NCI-H1694 treated with DMSO at 0.1 percent for 48 hours (cell line): ENCODE results near the gene BLOC1S2.
"Not testable (repeated sequence)": the region's sequence is repeated elsewhere in the genome, so short reads cannot be mapped to it uniquely, and the experiment has no call there.

ENCODE experiments used
- DNase-seq: peaks from one replicate; lab custom pipeline; 2025; lab: John Stamatoyannopoulos, UW

The BLOC1S2 gene

GRCh38 chr10:100291356-100291755 is 4.9 kb upstream of the BLOC1S2 start:
- DNase-seq, result no peak

- DNase-seq, result no peak
Measured at GRCh38 chr10:100289641-100290040, 3.2 kb upstream of the BLOC1S2 start.

- DNase-seq, result no peak
Measured at GRCh38 chr10:100288196-100288595, 1.7 kb upstream of the BLOC1S2 start.

- no peak for DNase-seq
Measured at GRCh38 chr10:100287756-100288155, 1.3 kb upstream of the BLOC1S2 start.

- DNase-seq, result not testable (repeated sequence)
Measured at GRCh38 chr10:100285326-100285725, 1.2 kb downstream of the BLOC1S2 start.

- DNase-seq, result no peak
Measured at GRCh38 chr10:100282907-100283306, 3.6 kb downstream of the BLOC1S2 start.

GRCh38 chr10:100276971-100277370 is 9.5 kb downstream of the BLOC1S2 start:
- not testable (repeated sequence) for DNase-seq

GRCh38 chr10:100267239-100268104 is 19.0 kb downstream of the BLOC1S2 start, which contains the start of gene CWF19L1:
Gene CWF19L1, minus strand, starts transcription at chr10:100267638. Its CDS starts 45 bp downstream, at chr10:100267593.
- peak; percentile 58 for DNase-seq

- no peak for DNase-seq
Measured at GRCh38 chr10:100265821-100266485, 20.5 kb downstream of the BLOC1S2 start.

GRCh38 chr10:100254191-100254590 is 32.3 kb downstream of the BLOC1S2 start:
- no peak for DNase-seq

GRCh38 chr10:100253041-100253440 is 33.4 kb downstream of the BLOC1S2 start:
- DNase-seq, result no peak

GRCh38 chr10:100248820-100249219 is 37.7 kb downstream of the BLOC1S2 start:
- no peak for DNase-seq

- DNase-seq, result no peak
Measured at GRCh38 chr10:100245484-100246220, 40.8 kb downstream of the BLOC1S2 start.

- DNase-seq, result no peak
Measured at GRCh38 chr10:100239851-100240250, 46.6 kb downstream of the BLOC1S2 start.

- no peak for DNase-seq
Measured at GRCh38 chr10:100238429-100238828, 48.1 kb downstream of the BLOC1S2 start.

- no peak for DNase-seq
Measured at GRCh38 chr10:100232101-100232500, 54.4 kb downstream of the BLOC1S2 start.

GRCh38 chr10:100229819-100230422 is 56.6 kb downstream of the BLOC1S2 start:
- no peak for DNase-seq

- DNase-seq, result no peak
Measured at GRCh38 chr10:100223879-100224278, 62.6 kb downstream of the BLOC1S2 start.
